Loucy (cell line): Measurements from ENCODE around the gene RAB6B.

Experiments
- H2AFZ ChIP-seq: fragments of 200-600 bp; sonication (generic); 2 replicates; pipeline ENCODE4 v1.6.0; 2016; ENCODE audit warnings: antibody characterized with exemption, mild to moderate bottlenecking, low read length, moderate library complexity
- H3F3A ChIP-seq: fragments of 200-600 bp; 2 replicates; pipeline ENCODE4 v1.6.0; 2016; ENCODE audit warnings: antibody characterized with exemption, low read depth, mild to moderate bottlenecking
- H3K27me3 ChIP-seq: fragments of 200-600 bp; sonication (generic); 2 replicates; pipeline ENCODE4 v1.6.1; 2014; ENCODE audit warnings: low read length, mild to moderate bottlenecking; ENCODE audit not compliant: insufficient read depth, poor library complexity, severe bottlenecking
- H3K36me3 ChIP-seq: fragments of 200-600 bp; sonication (generic); 2 replicates; pipeline ENCODE4 v1.6.1; 2016; ENCODE audit warnings: low read length; ENCODE audit not compliant: insufficient read depth
- H3K4me1 ChIP-seq: fragments of 200-600 bp; sonication (generic); 2 replicates; pipeline ENCODE4 v1.5.1; 2014; ENCODE audit warnings: low read length, mild to moderate bottlenecking; ENCODE audit not compliant: insufficient read depth, poor library complexity, severe bottlenecking
- H3K4me2 ChIP-seq: fragments of 200-600 bp; sonication (generic); 2 replicates; pipeline ENCODE4 v1.6.0; 2014; ENCODE audit warnings: antibody characterized with exemption, low read length, low read depth, mild to moderate bottlenecking; ENCODE audit not compliant: poor library complexity, severe bottlenecking
- H3K4me3 ChIP-seq: fragments of 200-600 bp; sonication (generic); 2 replicates; pipeline ENCODE4 v1.5.1; 2014; ENCODE audit warnings: low read length, mild to moderate bottlenecking, mixed read lengths; ENCODE audit not compliant: poor library complexity, severe bottlenecking
- H3K79me2 ChIP-seq: fragments of 200-600 bp; sonication (generic); 2 replicates; pipeline ENCODE4 v1.6.1; 2014; ENCODE audit warnings: low read length; ENCODE audit not compliant: insufficient read depth
- H3K9ac ChIP-seq: fragments of 200-600 bp; sonication (generic); 2 replicates; pipeline ENCODE4 v1.6.0; 2014; ENCODE audit warnings: mild to moderate bottlenecking, low read depth, low read length, moderate library complexity; ENCODE audit not compliant: poor library complexity, severe bottlenecking
- H3K9me2 ChIP-seq: fragments of 200-600 bp; sonication (generic); replicated peaks from 2 replicates; pipeline ENCODE4 v1.6.1; 2016; ENCODE audit warnings: low read depth, low read length, mixed read lengths
- H3K9me3 ChIP-seq: fragments of 200-600 bp; sonication (generic); 2 replicates; pipeline ENCODE4 v1.6.1; 2014; ENCODE audit warnings: mild to moderate bottlenecking, antibody characterized with exemption, low read length, low read depth; ENCODE audit not compliant: insufficient read depth
- H4K20me1 ChIP-seq: fragments of 200-600 bp; sonication (generic); 2 replicates; pipeline ENCODE4 v1.6.0; 2014; ENCODE audit warnings: antibody characterized with exemption, low read length, mild to moderate bottlenecking; ENCODE audit not compliant: insufficient read depth, poor library complexity, severe bottlenecking
- CTCF ChIP-seq: fragments of 200-600 bp; sonication (generic); conservative IDR thresholded peaks from 2 replicates; pipeline ENCODE4 v1.5.1; 2014; ENCODE audit warnings: mild to moderate bottlenecking, antibody characterized with exemption, low read length
- EZH2phosphoT487 ChIP-seq: fragments of 200-600 bp; IDR thresholded peaks from 2 replicates; pipeline ENCODE4 v1.6.1; 2018; ENCODE audit warnings: antibody characterized with exemption, mild to moderate bottlenecking, moderate library complexity, borderline replicate concordance

Gene RAB6B

GRCh38 chr3:133820889-133821675 is 74.6 kb downstream of the RAB6B start:
- H3F3A ChIP-seq, result no peaks in the 10 kb centered on the region
- no peaks in the 10 kb centered on the region for H3K9me2 ChIP-seq
- no peaks in the 10 kb centered on the region for H3K79me2 ChIP-seq
- no peak overlapping the region for H2AFZ ChIP-seq
- H3K9me3 ChIP-seq, result no peaks in the 10 kb centered on the region
- no peak overlapping the region for H3K4me3 ChIP-seq
- TF ChIP-seq EZH2phosphoT487 (no peak), CTCF (no peak)
- H3K36me3 ChIP-seq, result peaks cover 72% of the 10 kb centered on the region
- H3K4me1 ChIP-seq, result no peaks in the 10 kb centered on the region
- no peak overlapping the region for H3K9ac ChIP-seq
- H3K4me2 ChIP-seq, result no peak overlapping the region
- H3K27me3 ChIP-seq, result no peaks in the 10 kb centered on the region
- no peaks in the 10 kb centered on the region for H4K20me1 ChIP-seq

GRCh38 chr3:133820129-133820528 is 75.6 kb downstream of the RAB6B start:
- no peak for TF ChIP-seq EZH2phosphoT487
- H4K20me1 ChIP-seq, result no peaks in the 10 kb centered on the region
- no peaks in the 10 kb centered on the region for H3F3A ChIP-seq
- H3K4me2 ChIP-seq, result no peak overlapping the region
- H3K27me3 ChIP-seq, result no peaks in the 10 kb centered on the region
- H2AFZ ChIP-seq, result no peak overlapping the region
- no peak overlapping the region for H3K9ac ChIP-seq
- no peaks in the 10 kb centered on the region for H3K9me3 ChIP-seq
- H3K4me3 ChIP-seq, result no peak overlapping the region
- no peaks in the 10 kb centered on the region for H3K4me1 ChIP-seq
- H3K9me2 ChIP-seq, result no peaks in the 10 kb centered on the region
- no peaks in the 10 kb centered on the region for H3K79me2 ChIP-seq
- peaks cover 81% of the 10 kb centered on the region for H3K36me3 ChIP-seq

- Histone ChIP-seq H3K36me3 (peaks cover 65% of the 10 kb centered on the region), H3K27me3 (no peaks in the 10 kb centered on the region), H2AFZ (no peak overlapping the region), H3K4me3 (no peak overlapping the region), H3K79me2 (no peaks in the 10 kb centered on the region), H4K20me1 (peaks cover 7% of the 10 kb centered on the region), H3K4me1 (no peaks in the 10 kb centered on the region), H3K9ac (no peak overlapping the region), H3K4me2 (no peak overlapping the region), H3K9me2 (no peaks in the 10 kb centered on the region), H3K9me3 (no peaks in the 10 kb centered on the region), H3F3A (no peaks in the 10 kb centered on the region)
- TF ChIP-seq CTCF (no peak), EZH2phosphoT487 (no peak)
Observed at GRCh38 chr3:133815386-133815785, 80.3 kb downstream of the RAB6B start.

GRCh38 chr3:133812872-133813271 is 82.8 kb downstream of the RAB6B start:
- Histone ChIP-seq H3K9me3 (no peaks in the 10 kb centered on the region), H4K20me1 (peaks cover 12% of the 10 kb centered on the region), H3K27me3 (no peaks in the 10 kb centered on the region), H3K4me3 (no peak overlapping the region), H3K79me2 (peaks cover 12% of the 10 kb centered on the region; the same call in 1 of the 2 replicates), H3K9me2 (no peaks in the 10 kb centered on the region), H3F3A (no peaks in the 10 kb centered on the region), H3K4me1 (peaks cover 10% of the 10 kb centered on the region), H2AFZ (no peak overlapping the region), H3K9ac (no peak overlapping the region), H3K4me2 (no peak overlapping the region), H3K36me3 (peaks cover 48% of the 10 kb centered on the region)
- TF ChIP-seq CTCF, result no peak
- TF ChIP-seq EZH2phosphoT487, result no peak
